OCI-LY7 (cell line): ENCODE measurements around the gene CPA3. TPM values are rescaled to one million over a fixed set of nuclear protein-coding genes. Genes with fewer than 3 reads are reported as not detected.

Experiments used
- Bru-seq: library from RNA; stranded (reverse); fragments of 400-500 nt; gene quantifications from one replicate; lab custom pipeline; 2021; lab: Mats Ljungman, UMichigan
- BruChase-seq, 2 experiments: library from RNA; stranded (reverse); fragments of 400-500 nt; gene quantifications; one replicate each; lab custom pipeline; 2021; lab: Mats Ljungman, UMichigan
- BruUV-seq: library from RNA; stranded (reverse); fragments of 400-500 nt; replicated peaks from 2 replicates; lab custom pipeline; 2021; lab: Mats Ljungman, UMichigan
- CTCF ChIA-PET: fragments of 300-600 bp; sonication (Branson Sonifier 250); formaldehyde crosslinking; loops from one replicate; lab custom pipeline; 2022; ENCODE audit warnings: antibody characterized with exemption; ENCODE audit not compliant: unreplicated experiment; lab: Charles Lee
- POLR2A ChIA-PET: fragments of 300-600 bp; sonication (Branson Sonifier 250); formaldehyde crosslinking; loops from one replicate; lab custom pipeline; 2022; ENCODE audit warnings: antibody characterized with exemption; lab: Charles Lee
- DNase-seq: peaks from one replicate; pipeline ENCODE4 v3.0.0-alpha.2; 2015; ENCODE audit warnings: low spot score
- H2AFZ ChIP-seq: fragments of 200-600 bp; sonication (generic), shearing (Covaris generic); 2 replicates; pipeline ENCODE4 v1.6.1; 2014; ENCODE audit warnings: mild to moderate bottlenecking, antibody characterized with exemption, low read length, moderate library complexity
- H3K27ac ChIP-seq: fragments of 200-600 bp; sonication (generic); 2 replicates; pipeline ENCODE4 v1.5.1; 2014; ENCODE audit warnings: mixed run types, low read depth, mild to moderate bottlenecking, moderate library complexity, low read length, inconsistent platforms; ENCODE audit not compliant: poor library complexity, severe bottlenecking
- H3K36me3 ChIP-seq: fragments of 200-600 bp; sonication (generic); 2 replicates; pipeline ENCODE4 v1.6.1; 2014; ENCODE audit warnings: mild to moderate bottlenecking, antibody characterized with exemption, low read length, moderate library complexity, mixed read lengths; ENCODE audit not compliant: insufficient read depth
- H3K4me1 ChIP-seq: fragments of 200-600 bp; sonication (generic); 2 replicates; pipeline ENCODE4 v1.5.1; 2014; ENCODE audit warnings: mild to moderate bottlenecking, low read length; ENCODE audit not compliant: insufficient read depth, poor library complexity, severe bottlenecking
- H3K4me2 ChIP-seq: fragments of 200-600 bp; sonication (generic); 2 replicates; pipeline ENCODE4 v1.6.1; 2014; ENCODE audit warnings: mild to moderate bottlenecking, low read length
- H3K4me3 ChIP-seq: fragments of 200-600 bp; sonication (generic); 2 replicates; pipeline ENCODE4 v1.5.1; 2014; ENCODE audit warnings: mild to moderate bottlenecking, low read depth, low read length; ENCODE audit not compliant: poor library complexity, severe bottlenecking
- H3K79me2 ChIP-seq: fragments of 200-600 bp; sonication (generic); 2 replicates; pipeline ENCODE4 v1.6.1; 2016; ENCODE audit warnings: low read depth, mild to moderate bottlenecking, low read length, moderate library complexity, mixed read lengths; ENCODE audit not compliant: insufficient read depth
- H3K9me2 ChIP-seq: fragments of 200-600 bp; sonication (generic); 2 replicates; pipeline ENCODE4 v1.6.1; 2016; ENCODE audit warnings: mild to moderate bottlenecking, low read length, mixed read lengths; ENCODE audit not compliant: insufficient read depth
- H3K9me3 ChIP-seq: fragments of 200-600 bp; sonication (generic); 2 replicates; pipeline ENCODE4 v1.6.1; 2014; ENCODE audit warnings: mild to moderate bottlenecking, mixed run types, low read length, mixed read lengths
- H4K20me1 ChIP-seq: fragments of 200-600 bp; sonication (generic); 2 replicates; pipeline ENCODE4 v1.6.1; 2014; ENCODE audit warnings: mild to moderate bottlenecking, antibody characterized with exemption, low read length, moderate library complexity, mixed read lengths; ENCODE audit not compliant: insufficient read depth
- EZH2phosphoT487 ChIP-seq: fragments of 200-600 bp; sonication (generic); IDR thresholded peaks from 2 replicates; pipeline ENCODE4 v1.6.1; 2018; ENCODE audit warnings: low read depth, borderline replicate concordance, mild to moderate bottlenecking, mixed run types, antibody characterized with exemption, low read length, moderate library complexity, mixed read lengths
- intact Hi-C: fragments of 100-400 bp; cut with micrococcal nuclease; formaldehyde crosslinking; loops from one replicate; pipeline ENCODE4 v1.10.0; 2022; ENCODE audit not compliant: unreplicated experiment
- long read RNA-seq: library from polyadenylated mRNA; stranded (forward); transcript quantifications from one replicate; pipeline ENCODE4 v2.0.0, GENCODE V29; 2022
- total RNA-seq, 2 experiments: library from RNA; depleted of rRNA in 1 of 2; stranded (reverse); fragments of >200 nt in 1 of 2; shearing (Covaris generic) in 1 of 2; gene quantifications; 2 replicates each; pipeline ENCODE4 v1.2.3, GENCODE V29; 2014 to 2022
- TF ChIP-seq, protein P1 (sequence below): fragments of 200-600 bp; sonication (generic); conservative IDR thresholded peaks from 2 replicates; pipeline ENCODE4 v1.5.1; 2014; ENCODE audit warnings: mild to moderate bottlenecking, antibody characterized with exemption, low read length, moderate library complexity, mixed read lengths

CPA3 gene
- total RNA-seq (2014; rRNA removed; shearing (Covaris generic)) (not detected in 2 replicates), total RNA-seq (2022) (not detected in 2 replicates), Bru-seq, nascent RNA (not detected), BruChase-seq, experiment 1, labeled RNA remaining after a 6-hour chase (not detected), BruChase-seq, experiment 2, labeled RNA remaining after a 2-hour chase (not detected)
- long read RNA-seq = 0 reads

GRCh38 chr3:148865049-148865448, at the start of gene CPA3:
Gene CPA3 (plus strand): TSS chr3:148865296. CDS start chr3:148865308, 12 bp downstream.
- no peak for TF ChIP-seq EZH2phosphoT487
- TF ChIP-seq, protein P1, sequence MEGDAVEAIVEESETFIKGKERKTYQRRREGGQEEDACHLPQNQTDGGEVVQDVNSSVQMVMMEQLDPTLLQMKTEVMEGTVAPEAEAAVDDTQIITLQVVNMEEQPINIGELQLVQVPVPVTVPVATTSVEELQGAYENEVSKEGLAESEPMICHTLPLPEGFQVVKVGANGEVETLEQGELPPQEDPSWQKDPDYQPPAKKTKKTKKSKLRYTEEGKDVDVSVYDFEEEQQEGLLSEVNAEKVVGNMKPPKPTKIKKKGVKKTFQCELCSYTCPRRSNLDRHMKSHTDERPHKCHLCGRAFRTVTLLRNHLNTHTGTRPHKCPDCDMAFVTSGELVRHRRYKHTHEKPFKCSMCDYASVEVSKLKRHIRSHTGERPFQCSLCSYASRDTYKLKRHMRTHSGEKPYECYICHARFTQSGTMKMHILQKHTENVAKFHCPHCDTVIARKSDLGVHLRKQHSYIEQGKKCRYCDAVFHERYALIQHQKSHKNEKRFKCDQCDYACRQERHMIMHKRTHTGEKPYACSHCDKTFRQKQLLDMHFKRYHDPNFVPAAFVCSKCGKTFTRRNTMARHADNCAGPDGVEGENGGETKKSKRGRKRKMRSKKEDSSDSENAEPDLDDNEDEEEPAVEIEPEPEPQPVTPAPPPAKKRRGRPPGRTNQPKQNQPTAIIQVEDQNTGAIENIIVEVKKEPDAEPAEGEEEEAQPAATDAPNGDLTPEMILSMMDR = no peak
- Histone ChIP-seq H3K27ac (no peak within 1 kb of the TSS), H3K79me2 (no peaks in the 10 kb centered on the region), H4K20me1 (no peaks in the 10 kb centered on the region), H3K4me1 (no peaks in the 10 kb centered on the region), H2AFZ (no peak within 1 kb of the TSS), H3K36me3 (no peaks in the 10 kb centered on the region), H3K4me2 (no peak within 1 kb of the TSS), H3K4me3 (no peak within 1 kb of the TSS), H3K9me3 (no peaks in the 10 kb centered on the region), H3K9me2 (no peaks in the 10 kb centered on the region)
- intact Hi-C loops = no loop called here
- POLR2A ChIA-PET = no interaction called here
- no peak for DNase-seq
- CTCF ChIA-PET = no interaction called here
- BruUV-seq = no TSS peak

GRCh38 chr3:148815316-148816110, 49.6 kb upstream of the CPA3 start:
- ChIA-PET CTCF (no interaction called here), POLR2A (no interaction called here)
- intact Hi-C loops = no loop called here
- BruUV-seq = no TSS peak
- no peaks in the 10 kb centered on the region for H3K4me1 ChIP-seq
- H4K20me1 ChIP-seq = no peaks in the 10 kb centered on the region
- no peaks in the 10 kb centered on the region for H3K36me3 ChIP-seq
- no peak overlapping the region for H3K4me3 ChIP-seq
- TF ChIP-seq EZH2phosphoT487 = no peak
- TF ChIP-seq, protein P1 = no peak
- H3K9me2 ChIP-seq = no peaks in the 10 kb centered on the region
- no peak overlapping the region for H3K4me2 ChIP-seq
- H3K27ac ChIP-seq = no peak overlapping the region
- DNase-seq = no peak
- H2AFZ ChIP-seq = no peak overlapping the region
- no peaks in the 10 kb centered on the region for H3K79me2 ChIP-seq
- H3K9me3 ChIP-seq = no peaks in the 10 kb centered on the region

DNA sequence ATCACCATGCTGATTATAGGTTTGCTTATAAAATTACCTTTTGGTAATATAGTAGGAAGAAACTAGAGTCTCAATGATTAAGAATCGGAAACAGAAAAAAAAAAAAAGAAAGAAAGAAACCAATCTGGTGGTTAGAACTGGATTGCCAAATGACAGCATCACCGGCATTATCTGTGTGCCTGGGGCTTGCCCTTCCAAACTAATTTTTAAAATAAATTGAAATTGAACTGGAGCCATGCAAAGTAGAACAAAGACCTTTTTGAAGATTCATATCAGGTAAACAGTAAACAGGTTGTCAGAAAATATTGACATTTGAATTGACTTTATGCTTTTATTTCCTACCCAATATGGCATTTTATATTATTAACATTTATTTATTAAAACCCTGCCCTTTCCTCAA, 48.7 kb upstream of the CPA3 start:
- DNase-seq = no peak
- BruUV-seq = no TSS peak
- no peak for TF ChIP-seq EZH2phosphoT487
- TF ChIP-seq, protein P1 = no peak
- no peak overlapping the region for H3K27ac ChIP-seq
- ChIA-PET CTCF (no interaction called here), POLR2A (no interaction called here)
- no peaks in the 10 kb centered on the region for H4K20me1 ChIP-seq
- intact Hi-C loops = no loop called here
- no peak overlapping the region for H3K4me3 ChIP-seq
- no peaks in the 10 kb centered on the region for H3K36me3 ChIP-seq
- no peaks in the 10 kb centered on the region for H3K9me2 ChIP-seq
- H3K9me3 ChIP-seq = no peaks in the 10 kb centered on the region
- no peak overlapping the region for H2AFZ ChIP-seq
- H3K4me1 ChIP-seq = no peaks in the 10 kb centered on the region
- no peaks in the 10 kb centered on the region for H3K79me2 ChIP-seq
- no peak overlapping the region for H3K4me2 ChIP-seq
